K562 (cell line): ENCODE measurements around the gene CNIH4. TPM values are rescaled to one million over a fixed set of nuclear protein-coding genes. Genes with fewer than 3 reads are reported as not detected.

Experiments used
- ATF2 ChIP-seq: sonication (generic); formaldehyde crosslinking; IDR thresholded peaks from 2 replicates; pipeline ENCODE4 v1.8.1; 2022; ENCODE audit warnings: missing genetic modification reagents
- BACH1 ChIP-seq: fragments of 200-800 bp; sonication (Bioruptor generic); IDR thresholded peaks from 2 replicates; pipeline ENCODE4 v1.6.1; 2016; ENCODE audit warnings: missing genetic modification characterization, missing compliant biosample characterization
- CBFA2T2 ChIP-seq: fragments of 450-650 bp; conservative IDR thresholded peaks from 2 replicates; pipeline ENCODE4 v1.6.1; 2017; ENCODE audit warnings: mild to moderate bottlenecking
- CSDE1 ChIP-seq, 2 experiments: fragments of 450-650 bp; IDR thresholded peaks; 2 replicates each; pipeline ENCODE4 v1.6.1; 2016; ENCODE audit warnings: mild to moderate bottlenecking in 1 of 2
- EGR1 ChIP-seq: fragments of 450-650 bp; conservative IDR thresholded peaks from 2 replicates; pipeline ENCODE4 v1.6.1; 2017; ENCODE audit warnings: mild to moderate bottlenecking
- HMG20A ChIP-seq: fragments of 450-650 bp; formaldehyde crosslinking; conservative IDR thresholded peaks from 2 replicates; pipeline ENCODE4 v1.4.0; 2020; ENCODE audit warnings: mild to moderate bottlenecking, mixed read lengths
- MXI1 ChIP-seq: IDR thresholded peaks from 2 replicates; pipeline ENCODE4 v1.6.1; 2011; ENCODE audit warnings: low read depth, mild to moderate bottlenecking, improper control_type of control experiment, low read length
- NFRKB ChIP-seq: fragments of 450-650 bp; IDR thresholded peaks from 2 replicates; pipeline ENCODE4 v1.6.1; 2016; ENCODE audit warnings: low read depth
- NFXL1 ChIP-seq: fragments of 450-650 bp; formaldehyde crosslinking; IDR thresholded peaks from 2 replicates; pipeline ENCODE4 v1.4.0; 2021; ENCODE audit warnings: mild to moderate bottlenecking
- OTX1 ChIP-seq: fragments of 450-650 bp; formaldehyde crosslinking; IDR thresholded peaks from 2 replicates; pipeline ENCODE4 v1.4.0; 2022; ENCODE audit warnings: mild to moderate bottlenecking
- RBM14 ChIP-seq: fragments of 200-400 bp; formaldehyde crosslinking; IDR thresholded peaks from 2 replicates; pipeline ENCODE4 v1.6.1; 2018; ENCODE audit warnings: low read depth, mild to moderate bottlenecking, low read length, moderate library complexity, borderline replicate concordance; ENCODE audit not compliant: insufficient read depth
- ZNF133 ChIP-seq: fragments of 250-450 bp; sonication (Bioruptor Pico); IDR thresholded peaks from 2 replicates; pipeline ENCODE4 v1.4.0; 2020; ENCODE audit warnings: mild to moderate bottlenecking
- ZNF586 ChIP-seq: fragments of 450-650 bp; formaldehyde crosslinking; conservative IDR thresholded peaks from 2 replicates; pipeline ENCODE4 v1.4.0; 2020; ENCODE audit warnings: mild to moderate bottlenecking, moderate library complexity
- ZNF668 ChIP-seq: fragments of 250-450 bp; sonication (Bioruptor Pico); IDR thresholded peaks from 2 replicates; pipeline ENCODE4 v1.8.0; 2022; ENCODE audit warnings: mild to moderate bottlenecking, inconsistent platforms
- polyA plus RNA-seq, 8 experiments: library from polyadenylated mRNA; depleted of rRNA in 4 of 8; stranded (reverse) in 5 of 8; unstranded in 3 of 8; fragments of >200 nt; fragmentation: Nextera tagmentation in 2 of 8; fragmentation: Illumina TruSeq in 1 of 8; extraction: Ambion mirVana in 2 of 8; extraction: Trizol in 1 of 8; gene quantifications; 2 replicates each; pipeline versions ENCODE4 v1.2.1 to v1.2.3, GENCODE V29; 2011 to 2014; ENCODE audit warnings: inconsistent platforms in 1 of 8, missing spikeins in 1 of 8
- total RNA-seq, 7 experiments: library from RNA; depleted of rRNA in 6 of 7; stranded (reverse); fragments of >200 nt in 6 of 7; fragmentation: Illumina TruSeq in 2 of 7; extraction: Trizol in 2 of 7; gene quantifications; 2 replicates each; pipeline versions ENCODE4 v1.2.1 to v1.2.3, GENCODE V29; 2011 to 2021; ENCODE audit warnings: low replicate concordance in 1 of 7
- TF ChIP-seq, protein P1 (sequence below): fragments of 200-800 bp; sonication (Bioruptor generic); IDR thresholded peaks from 2 replicates; pipeline ENCODE4 v1.6.1; 2016; ENCODE audit warnings: missing genetic modification characterization, missing compliant biosample characterization
- TF ChIP-seq, protein P2 (sequence below): sonication (generic); formaldehyde crosslinking; IDR thresholded peaks from 2 replicates; pipeline ENCODE4 v1.8.0; 2023; ENCODE audit warnings: missing genetic modification reagents, mild to moderate bottlenecking, borderline replicate concordance

The CNIH4 gene
- total and polyA plus RNA-seq, 9 of the 15 experiments (the other 6 are each of a cell fraction or from before 2014, with no cell fraction given): 41.3 to 266 (median 61.1) TPM

DNA sequence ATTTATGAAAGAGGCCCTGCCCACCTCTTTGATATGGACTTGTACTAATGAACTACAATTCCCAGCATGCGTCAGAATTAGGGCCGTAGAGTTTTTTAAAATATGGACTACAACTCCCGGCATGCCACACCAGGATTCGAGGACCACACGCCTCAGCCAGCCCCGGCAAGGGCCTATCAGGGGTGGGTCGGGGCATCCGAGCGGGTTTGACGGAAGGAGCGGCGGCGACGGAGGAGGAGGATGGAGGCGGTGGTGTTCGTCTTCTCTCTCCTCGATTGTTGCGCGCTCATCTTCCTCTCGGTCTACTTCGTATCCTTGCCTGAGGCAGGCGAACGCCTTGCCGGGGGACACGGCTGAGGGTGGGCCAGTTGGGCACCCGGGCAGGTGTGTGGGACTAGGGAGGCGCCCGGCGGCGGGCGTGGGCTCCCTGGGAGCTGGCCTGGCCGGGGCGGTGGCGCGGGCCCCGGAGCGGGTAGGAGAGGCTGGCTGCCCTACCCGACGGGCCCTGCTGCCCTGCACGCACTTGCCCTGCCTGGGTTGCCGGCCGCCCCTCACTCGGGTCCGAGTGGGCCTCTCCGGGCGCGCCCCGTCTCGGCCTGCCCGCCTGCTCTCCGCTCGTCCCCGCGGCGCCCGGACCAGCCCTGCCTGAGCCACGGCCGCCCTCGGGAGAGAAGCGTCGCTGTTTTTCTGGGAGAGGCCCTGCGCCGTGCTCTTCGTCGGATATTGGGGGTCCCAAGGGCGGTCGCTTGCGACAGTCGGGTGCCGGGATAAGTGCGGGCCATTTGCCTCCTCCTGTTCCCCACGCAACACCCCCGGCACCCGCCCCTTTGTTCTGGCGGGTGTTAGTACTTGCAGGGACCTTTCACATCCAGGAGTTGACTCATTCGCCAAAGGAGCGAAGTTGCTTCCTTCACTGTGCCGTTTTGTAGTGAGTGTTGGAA, at the start of gene CNIH4 (continued):
- no peak for TF ChIP-seq ZNF586 (CRISPR knock-in tag)
- TF ChIP-seq ZNF668 (CRISPR knock-in tag): no peak
- no peak for TF ChIP-seq NFXL1
- TF ChIP-seq HMG20A (CRISPR knock-in tag): no peak
- TF ChIP-seq CBFA2T2: no peak
- no peak for TF ChIP-seq OTX1
- no peak for TF ChIP-seq BACH1
- TF ChIP-seq, protein P1, sequence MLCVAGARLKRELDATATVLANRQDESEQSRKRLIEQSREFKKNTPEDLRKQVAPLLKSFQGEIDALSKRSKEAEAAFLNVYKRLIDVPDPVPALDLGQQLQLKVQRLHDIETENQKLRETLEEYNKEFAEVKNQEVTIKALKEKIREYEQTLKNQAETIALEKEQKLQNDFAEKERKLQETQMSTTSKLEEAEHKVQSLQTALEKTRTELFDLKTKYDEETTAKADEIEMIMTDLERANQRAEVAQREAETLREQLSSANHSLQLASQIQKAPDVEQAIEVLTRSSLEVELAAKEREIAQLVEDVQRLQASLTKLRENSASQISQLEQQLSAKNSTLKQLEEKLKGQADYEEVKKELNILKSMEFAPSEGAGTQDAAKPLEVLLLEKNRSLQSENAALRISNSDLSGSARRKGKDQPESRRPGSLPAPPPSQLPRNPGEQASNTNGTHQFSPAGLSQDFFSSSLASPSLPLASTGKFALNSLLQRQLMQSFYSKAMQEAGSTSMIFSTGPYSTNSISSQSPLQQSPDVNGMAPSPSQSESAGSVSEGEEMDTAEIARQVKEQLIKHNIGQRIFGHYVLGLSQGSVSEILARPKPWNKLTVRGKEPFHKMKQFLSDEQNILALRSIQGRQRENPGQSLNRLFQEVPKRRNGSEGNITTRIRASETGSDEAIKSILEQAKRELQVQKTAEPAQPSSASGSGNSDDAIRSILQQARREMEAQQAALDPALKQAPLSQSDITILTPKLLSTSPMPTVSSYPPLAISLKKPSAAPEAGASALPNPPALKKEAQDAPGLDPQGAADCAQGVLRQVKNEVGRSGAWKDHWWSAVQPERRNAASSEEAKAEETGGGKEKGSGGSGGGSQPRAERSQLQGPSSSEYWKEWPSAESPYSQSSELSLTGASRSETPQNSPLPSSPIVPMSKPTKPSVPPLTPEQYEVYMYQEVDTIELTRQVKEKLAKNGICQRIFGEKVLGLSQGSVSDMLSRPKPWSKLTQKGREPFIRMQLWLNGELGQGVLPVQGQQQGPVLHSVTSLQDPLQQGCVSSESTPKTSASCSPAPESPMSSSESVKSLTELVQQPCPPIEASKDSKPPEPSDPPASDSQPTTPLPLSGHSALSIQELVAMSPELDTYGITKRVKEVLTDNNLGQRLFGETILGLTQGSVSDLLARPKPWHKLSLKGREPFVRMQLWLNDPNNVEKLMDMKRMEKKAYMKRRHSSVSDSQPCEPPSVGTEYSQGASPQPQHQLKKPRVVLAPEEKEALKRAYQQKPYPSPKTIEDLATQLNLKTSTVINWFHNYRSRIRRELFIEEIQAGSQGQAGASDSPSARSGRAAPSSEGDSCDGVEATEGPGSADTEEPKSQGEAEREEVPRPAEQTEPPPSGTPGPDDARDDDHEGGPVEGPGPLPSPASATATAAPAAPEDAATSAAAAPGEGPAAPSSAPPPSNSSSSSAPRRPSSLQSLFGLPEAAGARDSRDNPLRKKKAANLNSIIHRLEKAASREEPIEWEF (CRISPR knock-in tag): no peak
- TF ChIP-seq NFRKB: no peak
- TF ChIP-seq MXI1: peak; percentile 64; the same call in 1 of the 2 replicates
- no peak for TF ChIP-seq ZNF133
- TF ChIP-seq, protein P2, sequence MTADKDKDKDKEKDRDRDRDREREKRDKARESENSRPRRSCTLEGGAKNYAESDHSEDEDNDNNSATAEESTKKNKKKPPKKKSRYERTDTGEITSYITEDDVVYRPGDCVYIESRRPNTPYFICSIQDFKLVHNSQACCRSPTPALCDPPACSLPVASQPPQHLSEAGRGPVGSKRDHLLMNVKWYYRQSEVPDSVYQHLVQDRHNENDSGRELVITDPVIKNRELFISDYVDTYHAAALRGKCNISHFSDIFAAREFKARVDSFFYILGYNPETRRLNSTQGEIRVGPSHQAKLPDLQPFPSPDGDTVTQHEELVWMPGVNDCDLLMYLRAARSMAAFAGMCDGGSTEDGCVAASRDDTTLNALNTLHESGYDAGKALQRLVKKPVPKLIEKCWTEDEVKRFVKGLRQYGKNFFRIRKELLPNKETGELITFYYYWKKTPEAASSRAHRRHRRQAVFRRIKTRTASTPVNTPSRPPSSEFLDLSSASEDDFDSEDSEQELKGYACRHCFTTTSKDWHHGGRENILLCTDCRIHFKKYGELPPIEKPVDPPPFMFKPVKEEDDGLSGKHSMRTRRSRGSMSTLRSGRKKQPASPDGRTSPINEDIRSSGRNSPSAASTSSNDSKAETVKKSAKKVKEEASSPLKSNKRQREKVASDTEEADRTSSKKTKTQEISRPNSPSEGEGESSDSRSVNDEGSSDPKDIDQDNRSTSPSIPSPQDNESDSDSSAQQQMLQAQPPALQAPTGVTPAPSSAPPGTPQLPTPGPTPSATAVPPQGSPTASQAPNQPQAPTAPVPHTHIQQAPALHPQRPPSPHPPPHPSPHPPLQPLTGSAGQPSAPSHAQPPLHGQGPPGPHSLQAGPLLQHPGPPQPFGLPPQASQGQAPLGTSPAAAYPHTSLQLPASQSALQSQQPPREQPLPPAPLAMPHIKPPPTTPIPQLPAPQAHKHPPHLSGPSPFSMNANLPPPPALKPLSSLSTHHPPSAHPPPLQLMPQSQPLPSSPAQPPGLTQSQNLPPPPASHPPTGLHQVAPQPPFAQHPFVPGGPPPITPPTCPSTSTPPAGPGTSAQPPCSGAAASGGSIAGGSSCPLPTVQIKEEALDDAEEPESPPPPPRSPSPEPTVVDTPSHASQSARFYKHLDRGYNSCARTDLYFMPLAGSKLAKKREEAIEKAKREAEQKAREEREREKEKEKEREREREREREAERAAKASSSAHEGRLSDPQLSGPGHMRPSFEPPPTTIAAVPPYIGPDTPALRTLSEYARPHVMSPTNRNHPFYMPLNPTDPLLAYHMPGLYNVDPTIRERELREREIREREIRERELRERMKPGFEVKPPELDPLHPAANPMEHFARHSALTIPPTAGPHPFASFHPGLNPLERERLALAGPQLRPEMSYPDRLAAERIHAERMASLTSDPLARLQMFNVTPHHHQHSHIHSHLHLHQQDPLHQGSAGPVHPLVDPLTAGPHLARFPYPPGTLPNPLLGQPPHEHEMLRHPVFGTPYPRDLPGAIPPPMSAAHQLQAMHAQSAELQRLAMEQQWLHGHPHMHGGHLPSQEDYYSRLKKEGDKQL (CRISPR knock-in tag): no peak
- 0 out of 2 replicates have a peak, but pooled peaks have one; percentile 75 for TF ChIP-seq RBM14
- TF ChIP-seq ATF2 (CRISPR knock-in tag): 0 out of 2 replicates have a peak, but pooled peaks have one; percentile 60
- peak; percentile 86 for TF ChIP-seq EGR1
- no peak for TF ChIP-seq CSDE1 (IDR thresholded peaks at IDR 0.05)
